Measurements from ENCODE around the gene TSPAN18.

Gene TSPAN18

GRCh38 chr11:44832452-44832851 lies 105.7 kb downstream of the TSPAN18 start:
- in situ Hi-C loops (cut with HindIII; ENCODE audit: low sequenced_read_pairs), result no loop called here
- no peak for TF ChIP-seq CTCF (IDR thresholded peaks at IDR 0.05; ENCODE audit: low read depth, low read length, missing control alignments)
- DNase-seq (ENCODE audit: low read depth), result no peak
- H3K4me3 ChIP-seq (ENCODE audit: low read depth, low read length), result no peak overlapping the region

GRCh38 chr11:44833221-44833876 lies 106.6 kb downstream of the TSPAN18 start:
- in situ Hi-C loops (cut with HindIII; ENCODE audit: low sequenced_read_pairs), result no loop called here
- no peak for TF ChIP-seq CTCF (IDR thresholded peaks at IDR 0.05; ENCODE audit: low read depth, low read length, missing control alignments)
- no peak overlapping the region for H3K4me3 ChIP-seq (ENCODE audit: low read depth, low read length)
- DNase-seq (ENCODE audit: low read depth), result no peak

GRCh38 chr11:44833877-44834452 lies 107.2 kb downstream of the TSPAN18 start:
- in situ Hi-C loops (cut with HindIII; ENCODE audit: low sequenced_read_pairs), result no loop called here
- no peak for TF ChIP-seq CTCF (IDR thresholded peaks at IDR 0.05; ENCODE audit: low read depth, low read length, missing control alignments)
- no peak overlapping the region for H3K4me3 ChIP-seq (ENCODE audit: low read depth, low read length)
- DNase-seq (ENCODE audit: low read depth), result no peak

GRCh38 chr11:44834846-44835245 lies 108.1 kb downstream of the TSPAN18 start:
- no peak for TF ChIP-seq CTCF (IDR thresholded peaks at IDR 0.05; ENCODE audit: low read depth, low read length, missing control alignments)
- DNase-seq (ENCODE audit: low read depth), result no peak
- H3K4me3 ChIP-seq (ENCODE audit: low read depth, low read length), result no peak overlapping the region
- in situ Hi-C loops (cut with HindIII; ENCODE audit: low sequenced_read_pairs), result no loop called here

GRCh38 chr11:44835296-44835695 lies 108.5 kb downstream of the TSPAN18 start:
- no peak overlapping the region for H3K4me3 ChIP-seq (ENCODE audit: low read depth, low read length)
- in situ Hi-C loops (cut with HindIII; ENCODE audit: low sequenced_read_pairs), result no loop called here
- no peak for DNase-seq (ENCODE audit: low read depth)
- TF ChIP-seq CTCF (IDR thresholded peaks at IDR 0.05; ENCODE audit: low read depth, low read length, missing control alignments), result no peak

GRCh38 chr11:44835938-44836337 lies 109.2 kb downstream of the TSPAN18 start:
- in situ Hi-C loops (cut with HindIII; ENCODE audit: low sequenced_read_pairs), result no loop called here
- H3K4me3 ChIP-seq (ENCODE audit: low read depth, low read length), result no peak overlapping the region
- no peak for TF ChIP-seq CTCF (IDR thresholded peaks at IDR 0.05; ENCODE audit: low read depth, low read length, missing control alignments)
- no peak for DNase-seq (ENCODE audit: low read depth)
